ENCODE measurements around the gene SLC12A1.
"Not testable (repeated sequence)": the region's sequence is repeated elsewhere in the genome, so short reads cannot be mapped to it uniquely, and the experiment has no call there.

Gene SLC12A1

DNA sequence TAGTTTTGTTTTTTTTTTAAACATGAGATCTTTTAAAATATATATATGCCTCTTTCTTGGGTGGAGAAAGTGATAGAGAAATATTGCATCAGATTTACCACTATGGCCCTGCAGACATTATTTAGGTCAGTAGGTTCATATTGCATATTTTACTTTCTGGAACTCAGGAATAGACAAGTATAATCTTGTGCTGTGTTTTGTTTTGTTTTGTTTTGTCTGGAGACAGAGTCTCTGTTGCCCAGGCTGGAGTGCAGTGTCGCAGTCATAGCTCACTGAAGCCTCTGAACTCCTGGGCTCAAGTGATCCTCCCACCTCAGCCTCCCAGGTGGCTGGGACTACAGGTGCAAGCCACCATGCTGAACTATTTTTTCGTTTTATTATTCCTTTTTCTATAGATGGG lies 103.6 kb downstream of the SLC12A1 start:
- no peak for DNase-seq (ENCODE audit: low read depth in 2 of 2)

DNA sequence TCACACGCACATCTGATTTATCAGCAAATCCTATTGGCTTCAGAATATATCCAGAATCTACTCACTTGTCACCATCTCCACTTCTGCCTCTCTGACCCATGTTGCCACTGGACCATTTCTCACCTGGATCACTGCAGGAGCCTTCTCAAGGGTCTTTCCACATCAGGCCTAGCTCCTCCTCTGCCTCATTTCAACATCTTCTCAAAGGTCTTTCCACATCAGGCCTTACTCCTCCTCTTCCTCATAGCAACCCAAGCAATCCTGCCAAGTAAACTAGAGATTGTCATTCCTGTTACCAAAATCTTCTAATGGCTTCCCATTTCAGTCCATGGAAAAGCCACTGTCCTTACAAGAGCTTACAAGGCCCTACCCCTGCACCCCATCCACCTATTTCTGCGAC lies 107.1 kb downstream of the SLC12A1 start:
- DNase-seq (ENCODE audit: low read depth in 2 of 2): no peak

DNA sequence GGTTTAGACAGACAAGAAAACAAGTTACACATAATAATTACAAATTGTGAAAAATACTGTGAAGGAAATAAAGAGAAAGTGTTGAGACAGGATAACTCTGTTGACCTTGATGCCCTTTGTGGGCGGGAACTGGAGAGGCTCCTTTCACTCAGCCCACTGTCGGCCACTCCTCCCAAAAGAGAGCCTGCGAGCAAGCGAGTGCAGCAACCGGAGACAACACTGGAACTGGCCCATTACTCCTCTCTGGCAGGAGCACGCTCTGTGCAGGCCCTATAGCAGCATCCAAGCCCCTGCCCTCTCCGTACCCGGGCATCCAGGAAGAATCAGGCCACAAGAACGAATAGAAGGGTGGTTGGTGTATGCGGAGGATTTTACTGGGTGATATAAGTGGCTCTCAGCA lies 108.9 kb downstream of the SLC12A1 start:
- no peak for DNase-seq (ENCODE audit: low read depth in 2 of 2)

DNA sequence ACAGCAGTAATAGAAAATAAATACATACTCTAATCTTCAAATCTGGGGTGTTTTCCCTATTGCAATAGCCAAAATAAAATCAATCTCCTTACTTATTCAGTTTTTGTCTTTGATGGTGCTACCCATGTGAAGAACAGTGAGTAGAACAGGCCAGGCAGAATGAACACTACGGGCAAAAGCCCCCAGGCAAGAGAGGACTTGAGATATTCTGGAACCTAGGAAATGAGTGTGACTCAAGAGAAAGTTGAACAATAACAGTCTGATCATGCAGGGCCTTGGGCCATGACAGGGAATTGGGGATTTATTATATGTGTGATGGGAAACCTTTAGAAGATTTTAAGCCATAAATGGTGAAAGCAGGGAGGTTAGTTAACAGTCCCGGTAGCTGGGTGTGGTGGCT lies 111.1 kb downstream of the SLC12A1 start:
- no peak for DNase-seq (ENCODE audit: low read depth in 2 of 2)

DNA sequence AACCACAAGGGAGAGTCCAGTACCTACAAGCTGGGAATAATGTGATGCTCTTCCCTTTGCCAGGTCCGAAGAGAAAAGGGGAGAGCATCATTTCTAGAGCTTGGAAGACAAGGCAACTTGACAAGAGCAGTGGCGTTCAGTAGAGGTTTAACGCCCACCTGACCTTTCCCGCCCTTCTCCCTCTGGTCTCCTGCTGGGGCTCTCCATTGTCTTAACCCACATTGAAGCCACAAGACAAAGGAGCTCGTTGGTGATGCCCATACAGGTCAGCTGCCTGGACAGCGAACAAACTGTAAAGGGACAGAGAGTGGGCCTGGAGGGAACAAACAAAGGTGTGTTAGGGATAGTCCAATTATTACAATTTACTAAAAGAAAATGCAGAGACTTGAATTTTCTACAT lies 112.0 kb downstream of the SLC12A1 start:
- DNase-seq (ENCODE audit: low read depth in 2 of 2): no peak

DNA sequence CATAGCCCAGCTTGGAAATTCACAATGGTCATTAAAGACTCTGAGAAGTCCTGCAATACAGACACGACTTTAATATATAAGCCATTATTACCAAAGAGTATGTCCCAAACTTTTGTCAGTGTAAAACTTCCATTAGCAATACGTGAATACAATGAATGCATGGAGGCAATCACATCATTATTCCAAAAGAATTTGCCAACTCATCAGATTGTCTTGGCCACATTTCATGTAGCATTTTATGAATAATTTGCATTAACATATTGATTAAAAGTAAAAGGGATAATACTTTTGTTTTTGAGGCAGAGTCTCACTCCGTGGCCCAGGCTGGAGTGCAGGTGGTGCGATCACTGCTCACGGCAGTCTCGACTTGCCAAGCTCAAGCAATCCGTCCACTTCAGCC lies 117.2 kb downstream of the SLC12A1 start:
- DNase-seq (ENCODE audit: low read depth in 2 of 2): no peak

DNA sequence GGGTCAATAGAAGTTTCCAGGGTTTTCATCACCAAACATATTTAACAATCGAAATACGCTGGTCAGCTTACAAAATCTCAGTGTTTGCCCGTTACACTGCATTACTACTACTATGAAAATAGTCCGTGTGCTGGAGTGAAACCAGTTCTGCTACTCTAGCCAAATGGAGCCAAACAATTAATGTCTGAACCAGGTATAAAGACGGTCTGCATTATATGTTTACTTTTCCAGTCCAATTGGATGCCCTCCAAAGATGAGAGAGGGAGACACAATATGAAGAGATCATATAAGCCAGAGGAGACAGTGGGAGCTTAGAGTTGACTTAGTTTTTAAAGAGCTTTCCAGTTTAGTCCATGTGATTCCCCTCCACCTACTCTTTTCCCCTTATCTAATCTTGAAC lies 118.8 kb downstream of the SLC12A1 start:
- DNase-seq (ENCODE audit: low read depth in 2 of 2): no peak

DNA sequence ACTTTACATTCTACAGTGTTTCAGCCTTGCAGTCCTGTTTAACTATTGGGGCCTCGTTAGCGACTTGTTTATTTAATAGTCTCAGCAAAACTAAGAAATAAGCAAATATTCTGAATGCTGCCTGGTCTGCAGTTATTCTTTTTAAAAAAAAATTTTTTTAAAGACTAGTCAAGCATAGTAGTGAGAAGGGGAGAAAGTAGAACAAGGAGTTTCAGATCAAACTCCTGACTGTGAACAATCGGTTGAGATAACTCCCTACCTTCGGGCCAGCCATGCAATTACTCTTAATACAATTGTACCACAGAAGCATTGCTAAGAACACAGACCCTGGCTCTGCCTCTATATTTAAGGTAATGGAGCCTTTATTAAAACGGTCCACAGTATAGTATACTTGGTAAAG lies 119.3 kb downstream of the SLC12A1 start:
- DNase-seq (ENCODE audit: low read depth in 2 of 2): no peak

DNA sequence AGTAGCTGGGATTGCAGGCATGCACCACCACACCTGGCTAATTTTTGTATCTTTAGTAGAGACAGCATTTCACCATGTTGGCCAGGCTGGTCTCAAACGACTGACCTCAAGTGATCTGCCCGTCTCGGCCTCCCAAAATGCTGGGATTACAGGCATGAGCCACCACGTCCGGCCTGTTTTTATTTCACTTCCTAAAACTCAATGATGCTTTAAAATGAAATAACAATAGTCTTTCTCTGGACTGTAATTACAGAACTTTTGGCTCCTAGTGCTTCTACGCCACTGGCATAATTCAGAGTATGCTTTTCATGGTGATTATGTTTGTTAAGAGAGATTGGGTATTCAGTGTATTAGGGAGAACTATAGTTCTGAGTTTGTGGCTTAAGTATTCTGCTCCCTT lies 120.1 kb downstream of the SLC12A1 start:
- not testable (repeated sequence) for DNase-seq (ENCODE audit: low read depth in 2 of 2)

DNA sequence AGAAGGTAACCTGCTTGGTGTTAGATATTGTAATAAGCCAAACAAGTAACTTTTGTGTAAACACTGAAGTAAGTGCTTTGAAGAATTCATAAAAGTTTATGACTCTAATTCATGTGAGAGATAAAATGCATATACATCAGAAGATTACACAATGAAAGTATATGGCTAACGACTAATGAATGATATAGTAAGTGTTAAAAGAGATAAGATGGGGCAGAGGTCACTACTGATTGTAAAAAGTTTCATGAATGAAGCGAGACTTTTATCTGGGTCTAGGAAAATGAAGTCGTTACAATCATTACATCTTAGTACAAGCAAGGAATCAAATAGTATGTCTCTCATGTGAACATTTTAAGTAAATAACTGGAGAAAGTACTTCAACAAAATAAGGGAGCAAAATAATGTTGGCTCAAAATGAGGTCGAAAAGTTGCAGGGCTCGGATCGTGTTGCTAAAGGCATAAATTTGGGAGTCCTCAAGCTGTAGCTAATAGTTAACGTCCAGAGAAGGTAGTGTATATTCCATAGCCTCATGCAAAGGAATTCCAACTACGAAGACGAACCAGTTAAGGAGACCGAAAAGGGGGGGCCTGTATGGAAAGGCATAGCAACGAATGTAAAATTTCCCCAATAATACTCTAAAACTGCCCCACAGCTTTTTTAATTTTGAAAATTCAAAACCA lies 124.1 kb downstream of the SLC12A1 start:
- no peak for DNase-seq (ENCODE audit: low read depth in 2 of 2)

DNA sequence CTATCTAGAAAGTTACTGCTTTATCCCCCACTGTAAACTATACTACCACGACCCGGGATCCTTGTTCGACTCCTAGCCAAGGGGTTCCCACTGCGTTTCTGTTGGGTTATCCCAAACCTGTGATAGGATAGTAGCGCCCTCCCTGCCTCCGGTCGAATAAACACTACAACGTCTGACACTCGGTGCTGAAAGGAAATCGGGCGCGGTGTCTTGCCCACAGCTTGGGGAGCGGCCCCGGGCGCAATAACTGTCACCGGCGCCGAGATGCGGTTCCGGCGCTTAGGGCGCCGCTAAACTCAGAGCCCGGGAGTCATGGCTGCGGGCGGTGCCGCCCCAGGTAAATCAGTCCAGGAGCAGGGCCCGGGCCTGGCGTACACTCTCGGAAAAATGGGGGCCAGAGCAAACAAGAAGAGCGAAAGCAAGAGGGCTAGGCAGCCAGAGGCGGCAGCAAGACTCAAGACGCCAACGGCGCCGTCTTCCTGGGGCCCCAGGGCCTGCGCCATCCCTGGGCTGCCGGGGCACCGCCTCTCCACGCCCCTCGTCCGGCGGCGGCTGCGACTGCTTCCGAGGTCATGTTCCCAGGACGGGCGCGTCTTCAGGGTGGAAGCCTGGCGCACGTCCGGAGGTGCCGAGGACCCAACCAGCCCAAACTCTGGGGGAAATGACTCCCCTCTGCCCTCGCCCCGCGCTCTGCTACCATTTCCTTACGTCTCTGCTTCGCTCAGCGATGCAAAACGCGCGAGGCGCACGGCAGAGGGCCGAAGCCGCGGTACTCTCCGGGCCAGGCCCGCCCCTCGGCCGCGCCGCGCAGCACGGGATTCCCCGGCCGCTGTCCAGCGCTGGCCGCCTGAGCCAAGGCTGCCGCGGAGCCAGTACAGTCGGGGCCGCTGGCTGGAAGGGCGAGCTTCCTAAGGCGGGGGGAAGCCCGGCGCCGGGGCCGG lies 125.0 kb downstream of the SLC12A1 start, which contains the start of gene DUT:
Gene DUT, plus strand, starts transcription at position 575 of the 941 bp plus-strand sequence. Its CDS starts 87 bp downstream, at position 662.
- peak; percentile 66 to 73 for DNase-seq (ENCODE audit: low read depth in 2 of 2)

DNA sequence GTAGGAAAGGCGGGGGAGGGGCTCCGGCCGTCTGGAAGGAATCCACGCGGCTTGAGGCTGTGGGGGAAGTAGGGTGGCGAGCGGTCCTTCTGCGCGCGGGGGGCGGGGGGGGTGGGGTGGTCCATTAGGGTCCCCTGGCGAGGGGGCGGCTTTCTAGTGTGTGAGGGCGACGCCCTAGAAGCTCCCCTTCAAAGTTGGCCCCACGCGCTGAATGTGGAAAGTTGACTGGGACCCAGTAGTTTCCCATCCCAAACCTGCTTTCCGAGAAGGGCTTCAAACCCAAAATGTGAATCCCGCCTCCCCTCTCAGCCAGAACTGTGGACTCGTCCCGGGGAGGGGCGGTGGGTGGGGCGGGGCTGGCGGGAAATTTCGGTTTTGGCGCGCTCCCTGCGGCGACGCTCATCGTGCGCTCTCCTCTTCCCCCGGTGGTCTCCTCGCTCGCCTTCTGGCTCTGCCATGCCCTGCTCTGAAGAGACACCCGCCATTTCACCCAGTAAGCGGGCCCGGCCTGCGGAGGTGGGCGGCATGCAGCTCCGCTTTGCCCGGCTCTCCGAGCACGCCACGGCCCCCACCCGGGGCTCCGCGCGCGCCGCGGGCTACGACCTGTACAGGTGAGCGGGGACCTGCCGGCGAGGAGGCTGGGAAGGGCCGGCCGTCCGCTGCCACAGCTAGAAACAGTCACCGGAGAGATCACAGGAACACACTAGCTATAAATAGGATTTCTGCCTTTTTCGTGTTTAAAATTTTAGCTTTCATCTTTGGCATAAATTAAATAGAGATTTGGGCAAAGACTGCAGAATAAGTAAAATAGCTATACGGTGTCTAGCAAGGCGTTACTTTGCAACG lies 125.9 kb downstream of the SLC12A1 start:
- DNase-seq (ENCODE audit: low read depth in 2 of 2): peak; percentile 67 to 72

DNA sequence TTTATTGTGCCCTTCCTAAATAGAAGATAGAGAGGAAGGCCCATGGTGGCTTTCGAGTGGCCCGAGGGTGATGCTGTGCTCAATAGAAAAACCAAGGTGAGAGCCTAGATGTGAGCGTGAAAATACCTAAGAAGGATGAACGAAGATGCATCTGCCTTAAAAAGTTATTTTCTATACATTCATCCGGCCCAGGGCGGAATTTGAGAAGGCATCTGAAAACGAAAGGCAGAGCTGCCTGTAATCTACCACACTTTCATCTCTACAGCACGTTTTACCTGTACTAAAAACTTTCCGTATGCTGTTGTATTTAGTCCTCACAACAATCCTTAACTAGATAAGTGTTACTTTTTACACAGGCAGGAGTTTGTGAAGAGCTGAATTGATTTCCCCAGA lies 126.5 kb downstream of the SLC12A1 start:
- DNase-seq (ENCODE audit: low read depth in 2 of 2): no peak

DNA sequence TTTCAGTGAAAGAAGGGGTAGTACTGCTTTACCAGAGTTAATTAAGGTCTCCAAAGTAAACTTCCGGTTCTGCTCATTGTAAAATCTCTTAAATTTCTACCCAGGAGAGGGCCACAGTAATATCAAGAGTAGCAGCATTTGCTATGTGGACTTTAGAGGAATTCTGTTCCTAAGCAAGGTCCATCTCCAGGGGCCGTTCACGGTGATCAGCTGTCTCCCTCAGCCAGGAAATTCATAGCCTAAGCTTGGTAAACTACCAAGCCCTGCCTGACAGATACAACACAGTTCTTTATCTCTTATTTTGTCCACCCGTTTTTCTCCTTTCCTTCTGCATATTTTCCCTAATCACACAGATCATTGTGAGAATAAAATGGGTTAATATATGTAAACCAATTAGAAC lies 127.4 kb downstream of the SLC12A1 start:
- no peak for DNase-seq (ENCODE audit: low read depth in 2 of 2)

DNA sequence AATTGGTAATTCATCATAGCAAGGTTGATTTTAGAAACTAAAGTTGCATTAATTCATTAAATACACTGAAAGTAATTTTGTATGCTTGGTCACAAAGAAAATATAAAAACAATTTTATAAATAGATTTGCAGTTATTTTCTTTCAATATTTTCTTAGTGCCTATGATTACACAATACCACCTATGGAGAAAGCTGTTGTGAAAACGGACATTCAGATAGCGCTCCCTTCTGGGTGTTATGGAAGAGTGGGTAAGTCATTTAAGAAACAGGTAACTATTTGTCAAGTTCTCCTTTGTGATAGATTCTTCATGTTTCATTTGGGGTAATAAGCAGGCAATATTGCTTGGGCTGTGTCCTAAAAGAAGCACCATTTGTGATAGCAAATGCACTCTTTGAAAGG lies 128.2 kb downstream of the SLC12A1 start:
- no peak for DNase-seq (ENCODE audit: low read depth in 2 of 2)

DNA sequence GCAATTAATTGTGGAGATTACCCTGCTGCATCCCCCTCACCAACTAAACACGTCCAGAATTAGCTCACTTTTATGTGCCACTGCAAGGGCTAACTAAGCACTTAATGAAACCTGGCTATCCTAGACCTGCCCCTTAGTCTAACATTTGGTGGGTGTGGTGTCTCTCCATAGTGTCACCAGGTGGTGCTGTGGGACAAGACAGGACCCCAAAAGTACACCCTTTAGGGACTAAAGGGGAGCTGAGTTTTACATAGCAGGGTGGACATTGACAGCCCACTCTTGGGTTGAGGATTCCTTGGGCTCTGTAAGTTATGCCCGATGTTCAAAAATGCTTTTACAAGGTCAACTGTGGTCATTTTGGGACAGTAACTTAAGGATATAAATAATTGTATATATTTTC lies 130.8 kb downstream of the SLC12A1 start:
- no peak for DNase-seq (ENCODE audit: low read depth in 2 of 2)

DNA sequence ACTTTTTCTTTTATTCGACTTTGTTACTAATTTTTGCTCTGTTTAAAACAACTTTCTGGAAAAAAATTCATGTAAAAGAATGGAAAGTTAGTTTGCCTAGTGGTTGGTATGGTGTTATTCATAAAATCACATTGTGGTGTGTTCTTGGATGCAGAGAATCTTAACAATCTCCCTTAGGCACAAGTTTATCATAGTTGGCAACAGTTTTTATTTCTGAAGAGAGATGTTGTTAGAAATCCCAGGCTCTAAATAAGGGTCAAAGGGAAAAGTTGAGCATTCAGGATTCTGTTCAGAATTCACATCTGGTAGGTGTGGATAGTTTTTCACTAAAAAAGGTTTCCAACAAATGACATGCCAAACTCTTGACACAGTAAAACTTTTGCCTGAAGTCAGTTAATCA lies 131.5 kb downstream of the SLC12A1 start:
- DNase-seq (ENCODE audit: low read depth in 2 of 2): no peak

DNA sequence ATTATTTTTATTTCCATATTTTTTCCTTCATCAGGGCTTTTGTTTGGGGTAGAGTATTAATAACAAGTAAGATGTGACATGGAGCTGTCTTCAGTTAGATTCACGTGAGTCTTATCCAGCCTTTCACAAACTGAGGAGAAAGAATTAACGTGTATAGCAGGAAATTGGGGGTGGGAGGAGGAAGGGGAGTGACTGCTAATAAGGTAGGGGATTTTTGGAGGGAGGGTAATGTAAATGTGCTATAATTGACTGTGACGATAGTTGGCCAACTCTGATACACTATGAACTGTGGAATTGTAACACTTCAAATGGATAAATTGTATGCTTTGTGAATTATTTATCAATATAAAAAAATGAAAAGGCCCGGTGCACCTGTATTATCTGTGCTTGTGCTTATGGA lies 134.0 kb downstream of the SLC12A1 start:
- DNase-seq (ENCODE audit: low read depth in 2 of 2): no peak

DNA sequence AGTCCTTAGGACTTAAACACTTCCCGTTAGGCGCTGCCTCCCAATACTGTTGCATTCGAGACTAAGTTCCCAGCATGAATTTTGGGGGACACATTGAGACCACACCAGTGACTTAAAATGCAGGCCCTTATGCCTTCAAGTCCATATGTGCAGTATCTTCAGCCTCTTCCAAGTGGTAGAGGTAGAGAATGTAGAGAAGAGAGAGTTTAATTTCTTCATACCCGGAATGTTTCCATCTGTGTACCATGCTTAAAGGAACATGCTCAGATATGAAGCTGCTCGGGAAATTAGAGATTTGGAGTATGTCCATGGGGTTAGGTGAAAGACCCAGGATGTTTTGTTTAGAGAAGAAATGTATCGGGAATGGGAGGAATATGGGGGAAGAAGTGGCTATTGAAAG lies 137.8 kb downstream of the SLC12A1 start:
- no peak for DNase-seq (ENCODE audit: low read depth in 2 of 2)

DNA sequence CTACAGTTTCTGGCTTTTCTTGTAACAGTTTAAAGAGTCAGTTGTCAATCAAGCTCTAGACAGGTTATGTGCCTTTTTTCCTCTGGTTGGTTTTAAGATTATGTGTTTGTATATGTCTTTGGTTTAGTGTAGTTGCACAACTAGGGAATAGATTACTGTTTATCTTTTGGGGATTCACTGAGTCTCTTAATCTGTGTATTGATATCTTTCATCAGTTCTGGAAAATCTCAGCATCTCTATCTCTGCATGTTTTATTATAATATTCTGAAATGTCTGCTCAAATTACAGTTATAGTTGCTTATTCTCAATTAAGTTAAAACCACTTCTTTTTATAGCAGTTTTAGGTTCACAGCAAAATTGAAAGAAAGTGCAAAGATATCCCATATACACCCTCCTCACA lies 139.4 kb downstream of the SLC12A1 start:
- DNase-seq (ENCODE audit: low read depth in 2 of 2): no peak

DNA sequence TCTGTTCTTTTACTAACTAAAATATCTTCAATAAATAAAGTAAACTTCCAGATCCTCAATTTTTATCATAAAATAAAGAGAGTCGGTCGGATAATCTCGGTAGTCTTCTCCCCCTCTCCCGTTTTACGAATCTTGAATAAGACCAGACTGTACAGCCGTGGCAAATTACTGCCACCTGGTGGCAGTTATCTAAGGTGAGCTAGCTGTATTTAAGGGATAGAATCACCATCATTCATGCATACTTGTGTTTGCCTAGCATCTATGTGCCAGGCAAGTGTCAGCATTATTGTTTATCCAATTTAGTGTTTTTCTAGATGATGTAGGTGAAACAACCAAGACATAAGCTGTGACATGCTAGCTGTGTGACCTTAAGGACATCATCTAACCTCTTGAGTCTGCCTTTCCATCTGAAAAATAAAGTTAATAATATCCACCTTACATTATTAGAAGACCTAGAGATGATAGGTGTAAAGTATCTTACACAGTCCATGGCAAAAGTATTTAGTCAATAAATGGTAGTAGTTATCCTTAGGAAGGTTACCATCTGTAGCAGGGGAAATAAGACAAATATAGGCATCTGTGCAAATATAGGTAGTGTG lies 146.5 kb downstream of the SLC12A1 start:
- DNase-seq (ENCODE audit: low read depth in 2 of 2): peak; percentile 13 to 28

Measured in stimulated activated CD8-positive, alpha-beta memory T cell treated with anti-CD3 and anti-CD28 coated beads, Interleukin-2, amount 100 ng/mL, for 48 hours (primary cell).